ENCODE data around the gene RCCD1.
"Not testable (repeated sequence)": the region's sequence is repeated elsewhere in the genome, so short reads cannot be mapped to it uniquely, and the experiment has no call there.

Gene RCCD1

DNA sequence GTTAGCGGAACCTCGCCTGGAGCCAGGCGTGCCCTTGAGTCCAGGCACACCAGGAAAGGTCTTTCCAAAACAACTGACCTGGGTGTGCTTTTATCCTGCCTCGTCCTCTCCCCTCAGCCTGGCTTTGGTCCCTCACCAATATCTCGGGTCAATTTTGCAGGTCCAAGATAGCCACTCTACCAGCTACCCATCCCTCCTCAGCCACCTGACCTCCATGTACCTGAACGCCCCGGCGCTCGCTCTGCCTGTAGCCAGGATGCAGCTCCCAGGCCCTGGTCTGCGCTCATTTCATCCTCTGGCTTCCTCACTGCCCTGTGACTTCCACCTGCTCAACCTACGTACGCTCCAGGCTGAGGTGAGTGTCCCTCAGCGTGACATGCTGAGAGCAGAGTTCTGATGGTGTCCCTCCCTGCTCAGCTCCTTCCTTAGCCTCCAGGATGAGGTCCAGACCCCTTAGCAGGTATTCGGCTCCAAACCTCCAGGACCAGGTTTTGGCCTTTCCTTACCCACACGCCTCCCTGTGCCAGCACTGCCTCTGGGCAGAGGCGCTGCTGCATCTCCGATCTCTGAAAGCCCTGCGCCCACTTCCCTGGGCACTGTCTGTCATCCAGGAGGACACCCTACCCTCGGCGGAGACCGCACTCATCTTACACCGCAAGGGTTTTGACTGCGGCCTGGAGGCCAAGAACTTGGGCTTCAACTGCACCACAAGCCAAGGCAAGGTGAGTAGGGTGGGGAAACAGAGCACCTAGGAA is 36.5 kb upstream of the RCCD1 start:
- DNase-seq = no peak

DNA sequence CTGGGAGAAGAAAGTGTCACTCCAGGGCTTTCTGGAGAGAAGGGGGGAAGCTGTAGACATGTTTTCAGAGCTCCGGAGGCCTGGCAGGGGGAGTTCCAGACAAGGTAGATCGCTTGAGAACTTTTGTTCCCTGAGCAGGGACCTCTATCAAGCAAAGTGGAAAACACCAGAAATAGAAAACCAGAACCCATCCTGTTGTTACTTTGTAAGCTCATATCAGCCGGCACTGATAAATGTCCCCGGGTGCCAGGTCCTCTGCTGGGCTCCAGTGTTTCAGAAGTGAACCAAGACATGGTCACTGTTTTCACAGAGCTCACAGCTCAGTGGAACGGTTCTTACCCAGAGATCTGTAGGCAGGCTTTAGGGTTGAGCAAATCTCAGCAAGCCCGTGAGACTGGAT is 35.8 kb upstream of the RCCD1 start:
- no peak for DNase-seq

DNA sequence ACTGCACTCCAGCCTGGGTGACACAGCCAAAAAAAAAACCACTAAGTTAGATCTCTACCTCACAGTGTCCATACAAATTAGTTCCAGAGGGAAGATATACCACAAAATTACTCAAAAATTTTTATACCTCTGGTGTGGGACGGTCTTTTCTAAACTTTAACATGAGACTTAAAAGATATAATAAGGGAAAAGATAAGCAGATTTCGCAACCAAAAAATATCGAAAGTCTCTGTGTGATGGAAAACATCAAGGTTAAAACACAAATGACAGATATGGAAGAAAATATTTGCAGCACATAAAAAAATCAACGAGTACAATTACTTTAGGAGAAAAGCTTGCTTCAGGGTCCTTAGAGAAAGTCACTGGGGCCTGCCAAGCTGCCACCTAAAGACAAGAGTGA is 32.8 kb upstream of the RCCD1 start:
- DNase-seq = no peak

DNA sequence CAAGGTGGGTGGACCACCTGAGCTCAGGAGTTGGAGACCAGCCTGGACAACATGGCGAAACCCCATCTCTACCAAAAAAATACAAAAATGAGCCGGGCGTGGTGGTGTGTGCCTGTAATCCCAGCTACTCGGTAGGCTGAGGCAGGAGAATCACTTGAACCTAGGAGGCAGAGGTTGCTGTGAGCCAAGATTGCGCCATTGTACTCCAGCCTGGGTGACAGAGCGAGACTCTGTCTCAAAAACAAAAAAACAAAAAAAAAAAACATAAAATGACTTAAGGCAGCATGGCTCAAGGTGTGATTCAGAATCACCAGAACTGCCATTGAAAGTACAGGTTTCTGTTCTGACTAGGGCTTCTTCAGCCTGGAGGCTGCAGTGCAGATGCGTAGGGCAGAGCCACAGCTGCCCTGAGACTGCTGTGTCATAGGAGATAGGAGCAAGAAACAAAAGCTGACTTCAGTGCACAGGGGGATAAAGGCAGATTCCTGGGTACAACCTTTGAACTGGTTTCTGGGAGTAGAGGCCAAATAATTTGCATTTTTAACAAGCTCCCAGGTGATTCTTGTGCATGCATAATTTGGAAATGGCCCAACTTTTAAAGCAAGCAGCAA is 31.9 kb upstream of the RCCD1 start:
- DNase-seq = peak; percentile 40

DNA sequence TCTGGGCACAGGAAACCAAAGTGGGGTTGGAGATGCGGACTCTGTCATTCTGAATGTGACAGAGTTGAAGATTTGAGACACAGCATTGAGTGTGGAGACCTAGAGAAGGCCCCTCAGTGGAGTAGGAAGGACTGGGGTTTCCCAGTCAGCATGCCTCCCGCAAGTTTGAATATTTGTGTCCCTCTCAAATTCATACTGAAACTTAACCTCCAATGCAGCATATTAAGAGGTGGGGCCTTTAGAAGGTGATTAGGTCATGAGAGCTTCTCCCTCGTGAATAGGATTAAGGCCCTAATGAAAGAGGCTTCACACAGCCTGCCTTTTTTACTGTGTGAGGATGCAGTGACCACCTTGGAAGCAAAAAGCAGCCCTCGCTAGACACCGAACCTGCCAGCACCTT is 30.3 kb upstream of the RCCD1 start:
- DNase-seq = no peak

DNA sequence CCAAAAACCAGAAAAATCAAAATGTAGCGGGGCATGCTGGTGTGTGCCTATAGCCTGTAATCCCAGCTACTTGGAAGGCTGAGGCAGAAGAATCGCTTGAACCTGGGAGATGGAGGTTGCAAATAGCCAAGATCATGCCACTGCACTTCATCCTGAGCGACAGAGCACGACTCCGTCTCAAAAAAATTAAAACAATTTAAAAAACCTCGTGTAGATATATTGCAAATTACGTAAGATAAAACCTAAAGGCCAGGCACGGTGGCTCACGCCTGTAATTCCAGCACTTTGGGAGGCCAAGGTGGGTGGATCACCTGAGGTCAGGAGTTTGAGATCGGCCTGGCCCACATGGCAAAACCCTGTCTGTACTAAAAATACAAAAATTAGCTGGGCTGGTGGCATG is 27.9 kb upstream of the RCCD1 start:
- not testable (repeated sequence) for DNase-seq

DNA sequence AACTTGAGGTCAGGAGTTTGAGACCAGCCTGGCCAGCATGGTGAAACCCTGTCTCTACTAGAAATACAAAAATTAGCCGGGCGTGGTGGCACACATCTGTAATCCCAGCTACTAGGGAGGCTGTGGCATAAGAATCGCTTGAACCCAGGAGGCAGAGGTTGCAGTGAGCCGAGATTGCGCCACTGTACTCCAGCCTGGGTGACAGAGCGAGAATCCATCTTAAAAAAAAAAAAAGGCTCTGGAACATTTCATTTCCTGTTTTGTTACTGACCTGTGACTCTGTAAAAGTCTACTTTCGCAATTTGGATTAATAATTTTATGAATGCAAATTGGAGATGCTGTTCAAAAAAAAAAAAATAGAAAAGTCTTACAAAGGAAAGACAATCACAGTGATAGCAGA is 26.6 kb upstream of the RCCD1 start:
- not testable (repeated sequence) for DNase-seq

DNA sequence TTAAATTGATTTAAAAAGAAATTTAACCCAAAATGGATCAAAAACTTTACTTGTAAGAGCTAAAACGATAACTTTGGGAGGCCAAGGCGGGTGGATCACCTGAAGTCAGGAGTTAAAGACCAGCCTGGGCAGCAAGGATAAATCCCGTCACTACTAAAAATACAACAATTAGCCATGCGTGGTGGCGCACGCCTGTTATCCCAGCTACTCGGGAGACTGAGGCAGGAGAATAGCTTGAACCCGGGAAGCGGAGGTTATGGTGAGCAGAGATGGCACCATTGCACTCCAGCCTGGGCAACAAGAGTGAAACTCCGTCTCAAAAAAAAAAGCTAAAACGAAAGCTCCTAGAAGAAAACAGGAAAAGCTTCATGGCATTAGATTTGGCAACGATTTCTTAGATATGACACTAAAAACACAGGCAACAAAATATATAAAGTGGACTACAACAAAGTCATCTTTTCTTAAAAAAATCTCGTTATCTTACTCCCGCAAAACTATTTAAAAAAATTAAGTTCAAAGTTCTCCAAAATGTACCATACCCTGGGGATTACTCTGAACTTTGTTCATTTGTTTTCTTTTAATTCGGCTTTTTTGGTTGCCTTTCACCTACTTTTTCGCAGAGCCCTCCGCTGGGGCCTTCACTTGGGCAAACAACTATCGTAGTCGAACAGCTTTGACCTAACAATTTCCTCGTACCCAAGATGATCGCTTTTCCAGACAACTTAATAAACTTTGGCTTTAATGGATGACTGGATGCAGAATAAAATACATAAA is 25.3 kb upstream of the RCCD1 start:
- no peak for DNase-seq

DNA sequence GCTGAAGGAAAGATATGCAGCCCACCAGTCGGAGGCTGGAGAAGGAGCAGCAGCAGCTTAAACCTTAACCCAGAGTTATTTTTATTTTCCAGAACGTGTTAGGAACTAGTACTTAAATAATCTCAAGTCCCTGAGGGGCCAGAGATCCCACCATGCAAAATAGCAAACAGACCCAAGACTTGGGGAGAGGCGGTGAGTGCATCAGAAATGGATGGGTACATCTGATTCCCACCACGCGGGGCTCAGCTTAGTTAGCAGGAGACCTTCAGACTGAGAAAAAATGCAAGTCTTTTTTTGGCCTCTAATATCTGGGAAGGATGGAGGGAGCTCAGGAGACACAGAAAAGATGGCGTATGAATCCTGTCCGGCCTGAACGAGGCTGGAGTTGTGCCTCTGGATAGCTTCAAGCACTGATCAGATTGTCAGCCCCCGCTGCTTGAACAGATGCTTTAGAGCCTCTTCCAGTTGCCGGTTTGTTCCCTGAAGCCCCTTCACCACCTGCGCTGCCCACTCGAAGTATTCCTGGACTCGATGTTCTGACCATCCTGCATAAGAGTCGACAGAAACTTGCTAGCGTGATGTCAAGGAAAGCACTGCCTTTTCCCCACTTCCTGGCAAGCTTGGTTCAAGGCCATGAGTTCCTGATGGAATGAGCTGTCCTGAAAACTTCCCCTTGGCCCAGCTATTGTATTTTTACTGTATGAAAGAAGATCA is 23.7 kb upstream of the RCCD1 start:
- no peak for DNase-seq

DNA sequence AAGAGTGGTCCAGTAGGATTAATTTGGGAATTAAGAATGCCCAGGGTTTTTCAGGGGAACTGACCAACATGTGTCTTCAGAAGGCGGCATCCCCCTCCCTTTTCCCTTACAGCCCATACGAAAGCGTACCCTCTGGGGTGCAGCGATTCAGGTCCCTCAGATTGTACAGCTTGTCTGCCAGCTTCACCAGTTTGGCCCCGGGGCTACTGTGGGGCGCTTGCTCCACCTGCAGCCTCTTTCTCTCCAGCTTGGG is 23.2 kb upstream of the RCCD1 start:
- DNase-seq = no peak

DNA sequence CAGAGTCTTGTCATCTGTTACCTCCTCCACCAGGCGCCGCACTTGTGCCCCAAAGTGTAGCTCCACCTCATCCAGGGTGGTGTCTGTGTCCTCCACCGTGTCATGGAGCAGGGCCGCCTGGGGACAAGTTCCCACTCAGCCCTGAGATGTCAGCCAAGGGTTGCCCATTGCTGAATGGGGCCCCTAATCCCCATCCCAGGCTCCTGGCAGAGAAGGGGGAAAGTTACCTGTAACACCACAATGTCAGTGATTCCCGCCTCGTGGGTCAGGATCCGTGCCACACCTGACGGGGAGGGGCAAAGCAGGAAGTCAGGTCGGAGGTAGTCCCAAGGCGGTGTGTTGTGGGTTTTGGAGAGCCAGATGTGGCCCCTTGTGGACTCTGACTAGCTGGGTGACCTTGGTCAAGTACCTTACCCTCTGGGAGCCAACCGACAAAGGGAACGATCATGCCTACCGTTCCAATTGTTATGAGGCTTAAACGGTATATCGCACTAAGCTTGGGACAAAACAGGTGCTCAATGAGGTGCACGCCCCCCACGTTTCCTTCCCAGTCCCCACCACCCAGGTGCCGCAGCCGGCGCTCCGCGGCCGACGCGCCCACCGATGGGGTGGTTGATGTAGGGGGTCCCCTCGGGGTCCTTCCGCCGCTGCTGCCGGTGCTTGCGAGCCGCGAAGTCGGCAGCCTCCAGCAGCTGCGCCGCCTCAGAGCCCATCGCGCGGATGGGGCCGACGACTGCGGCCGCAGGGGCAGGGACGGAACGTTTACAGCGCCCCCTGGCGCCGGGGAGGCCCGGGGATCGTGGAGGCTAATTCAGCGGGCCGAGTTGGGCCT is 22.6 kb upstream of the RCCD1 start, which contains the start of gene HDDC3:
Gene HDDC3 (minus strand): TSS at position 722 of the 832 bp plus-strand sequence. CDS start 9 bp downstream, at position 713.
- DNase-seq = peak; percentile 92

DNA sequence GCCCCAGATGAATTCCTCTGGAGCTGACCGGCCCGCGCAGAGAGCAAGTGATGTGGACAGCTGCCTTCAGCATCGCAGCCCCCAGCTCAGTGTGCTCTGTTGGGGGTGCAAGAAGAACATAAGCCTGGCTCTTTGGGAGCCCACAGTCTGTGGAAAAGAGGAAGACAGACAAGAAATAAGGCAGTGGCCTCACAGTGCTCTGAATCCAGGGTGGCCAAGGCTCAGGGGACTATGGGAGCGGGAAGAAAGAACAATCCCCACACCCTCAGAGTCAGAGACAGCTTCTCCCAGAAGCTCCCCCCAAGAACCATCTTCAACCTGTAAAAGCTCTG is 22.1 kb upstream of the RCCD1 start:
- DNase-seq = no peak

DNA sequence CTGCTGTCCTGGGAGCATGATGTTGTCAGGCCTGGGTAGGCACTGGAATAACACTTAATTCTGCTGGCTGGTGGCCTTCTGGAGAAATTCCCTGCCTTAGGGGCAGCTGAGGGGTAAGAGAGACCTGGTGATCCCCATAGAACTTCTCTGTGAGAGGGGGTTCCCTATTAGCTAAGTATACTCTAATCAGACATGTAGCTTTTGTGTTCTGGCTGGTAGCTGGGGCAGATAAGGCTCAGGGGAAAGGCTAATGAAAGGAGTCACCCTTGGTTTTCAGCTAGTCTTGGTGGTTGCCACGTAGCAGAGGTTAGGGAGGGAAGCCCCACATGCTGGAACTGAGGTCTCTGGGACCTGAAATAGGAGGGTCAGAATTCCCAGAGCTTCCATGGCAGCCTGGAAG is 21.4 kb upstream of the RCCD1 start:
- DNase-seq = no peak

DNA sequence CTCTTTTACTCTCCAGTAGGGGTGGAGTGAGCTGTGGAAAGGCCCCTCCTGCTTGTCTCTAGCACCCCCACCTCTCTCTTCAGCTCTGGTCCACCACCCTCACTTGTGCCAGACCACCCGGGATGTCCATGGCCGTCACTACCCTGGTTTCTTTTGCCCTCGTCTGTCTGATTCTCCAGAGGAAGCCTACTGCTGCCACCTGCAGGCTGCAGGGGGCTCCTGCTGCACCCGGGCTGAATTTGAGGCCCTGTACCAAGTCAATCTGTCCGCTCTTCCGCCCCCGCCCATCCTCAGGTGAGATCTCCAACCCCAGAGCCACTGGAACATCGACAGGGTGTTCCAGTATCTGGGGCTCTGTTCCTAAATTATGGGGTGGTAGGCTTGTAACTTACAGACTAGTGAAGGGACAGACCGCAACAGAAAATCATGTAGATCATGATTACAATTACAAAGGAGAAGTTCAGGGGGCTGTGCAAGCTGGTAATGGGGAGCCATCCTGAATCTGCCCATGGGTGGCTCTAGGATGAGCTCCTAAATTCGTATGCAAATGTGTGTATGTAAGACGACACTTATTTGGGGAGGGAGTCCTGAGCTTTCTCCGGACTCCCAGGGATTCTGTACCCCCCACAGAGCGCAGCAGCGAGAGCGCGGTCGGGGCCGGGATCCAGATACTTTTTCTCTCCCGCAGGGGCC is 20.3 kb upstream of the RCCD1 start:
- DNase-seq = peak; percentile 90

DNA sequence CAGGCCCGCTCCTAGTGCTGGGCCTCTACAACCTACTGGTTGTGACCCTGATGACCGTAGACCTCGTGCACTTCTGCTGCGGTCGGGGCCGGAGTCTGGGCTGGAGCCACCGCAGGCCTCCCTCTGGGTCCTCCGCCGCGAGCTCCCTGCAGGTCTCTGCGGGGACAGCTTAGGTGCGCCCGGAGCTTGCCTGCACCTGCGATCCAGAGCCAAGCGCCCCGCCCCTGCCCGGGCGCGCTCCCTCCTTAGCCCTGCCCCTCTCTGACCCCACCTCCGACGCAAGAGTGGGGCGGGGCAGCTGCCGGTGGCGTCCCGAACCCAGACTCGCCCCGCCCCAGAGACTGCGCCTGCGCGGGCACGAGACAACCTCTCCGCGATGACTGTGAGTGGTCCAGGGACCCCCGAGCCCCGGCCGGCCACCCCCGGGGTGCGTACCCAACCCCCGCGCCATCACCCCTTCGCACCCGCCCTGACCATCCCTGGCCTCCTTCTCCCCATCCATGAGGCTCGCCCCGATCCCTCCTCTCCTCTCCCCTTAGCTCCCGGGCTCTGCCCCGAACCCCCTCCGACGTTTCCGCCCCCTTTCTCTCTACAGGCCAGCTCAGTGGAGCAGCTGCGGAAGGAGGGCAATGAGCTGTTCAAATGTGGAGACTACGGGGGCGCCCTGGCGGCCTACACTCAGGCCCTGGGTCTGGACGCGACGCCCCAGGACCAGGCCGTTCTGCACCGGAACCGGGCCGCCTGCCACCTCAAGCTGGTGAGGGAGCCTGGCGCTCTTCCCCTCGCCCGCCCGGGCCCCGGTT is 19.5 kb upstream of the RCCD1 start, which contains the start of gene UNC45A:
Gene UNC45A (plus strand): TSS at position 337 of the 803 bp plus-strand sequence. CDS start 40 bp downstream, at position 377.
- peak; percentile 96 for DNase-seq

DNA sequence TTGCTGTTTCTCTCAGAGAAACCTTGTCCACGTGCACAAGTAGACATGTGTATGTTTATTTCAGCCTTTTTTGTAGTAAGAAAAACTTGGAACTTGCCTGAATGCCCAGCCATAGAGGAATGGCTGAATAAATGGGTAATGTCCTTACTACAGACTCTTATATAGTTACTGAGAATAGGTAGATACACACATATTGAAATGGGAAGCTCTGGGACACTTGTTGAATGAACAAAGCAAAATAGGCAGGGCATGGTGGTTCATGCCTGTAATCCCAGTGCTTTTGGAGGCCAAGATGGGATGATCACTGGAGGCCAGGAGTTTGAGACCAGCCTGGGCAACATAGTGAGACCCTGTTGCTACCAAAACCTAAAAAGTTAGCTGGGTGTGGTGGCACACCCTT is 17.9 kb upstream of the RCCD1 start:
- DNase-seq = no peak

DNA sequence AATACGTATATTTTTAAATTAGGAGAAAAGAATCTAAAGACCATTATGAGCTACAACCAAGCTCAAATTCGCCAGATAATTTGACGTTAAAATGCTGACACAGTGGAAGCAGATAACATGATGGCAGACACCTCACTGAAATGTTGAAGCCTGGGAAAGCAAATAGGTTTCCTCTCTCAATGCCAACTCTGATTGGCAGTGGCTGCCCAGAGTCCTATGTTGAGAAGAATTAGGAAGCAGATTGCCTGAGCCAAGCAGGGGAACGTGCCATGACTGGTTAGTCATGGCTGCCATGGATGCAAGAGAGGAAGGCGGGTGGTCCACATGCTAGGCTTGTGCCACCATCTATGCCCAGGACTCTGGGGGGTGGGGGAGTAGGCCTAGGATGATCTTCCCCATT is 16.4 kb upstream of the RCCD1 start:
- DNase-seq = no peak

DNA sequence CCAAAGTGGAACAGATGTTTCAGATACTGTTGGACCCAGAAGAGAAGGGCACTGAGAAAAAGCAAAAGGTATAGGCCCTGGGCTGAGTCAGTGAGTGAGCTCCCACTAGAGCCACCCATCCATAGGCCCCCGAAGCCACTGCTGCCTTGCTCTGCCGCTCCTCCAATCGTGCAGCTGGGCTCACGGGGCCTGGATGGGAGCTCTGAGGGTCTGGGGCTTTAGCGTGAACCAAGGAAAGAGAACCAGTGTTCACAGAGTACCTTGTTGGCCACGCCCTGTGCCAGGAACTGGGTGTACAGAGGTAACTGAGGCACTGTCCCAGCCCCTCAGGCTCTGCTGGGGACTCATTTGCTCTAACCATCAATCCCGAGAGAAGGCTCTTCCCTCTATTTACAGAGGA is 14.9 kb upstream of the RCCD1 start:
- no peak for DNase-seq

DNA sequence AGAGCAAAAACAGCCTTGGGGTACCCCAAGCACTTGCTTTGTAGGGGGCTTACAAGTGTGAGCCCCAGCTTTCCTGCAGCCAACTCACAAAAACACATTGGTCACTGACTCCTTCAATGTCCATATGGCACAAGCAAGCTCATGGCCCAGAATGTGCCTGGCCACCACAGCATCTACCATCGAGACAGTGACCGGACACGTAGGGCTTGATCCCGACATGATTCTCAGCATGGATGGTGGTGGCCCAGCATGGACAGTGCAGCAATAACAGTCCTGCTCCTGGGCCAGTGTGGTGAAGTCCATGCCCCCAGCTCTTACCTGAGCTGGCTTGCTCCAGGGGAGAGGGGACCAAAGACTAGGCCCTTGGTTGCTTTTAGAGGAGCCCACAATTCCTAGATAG is 13.6 kb upstream of the RCCD1 start:
- DNase-seq = no peak

DNA sequence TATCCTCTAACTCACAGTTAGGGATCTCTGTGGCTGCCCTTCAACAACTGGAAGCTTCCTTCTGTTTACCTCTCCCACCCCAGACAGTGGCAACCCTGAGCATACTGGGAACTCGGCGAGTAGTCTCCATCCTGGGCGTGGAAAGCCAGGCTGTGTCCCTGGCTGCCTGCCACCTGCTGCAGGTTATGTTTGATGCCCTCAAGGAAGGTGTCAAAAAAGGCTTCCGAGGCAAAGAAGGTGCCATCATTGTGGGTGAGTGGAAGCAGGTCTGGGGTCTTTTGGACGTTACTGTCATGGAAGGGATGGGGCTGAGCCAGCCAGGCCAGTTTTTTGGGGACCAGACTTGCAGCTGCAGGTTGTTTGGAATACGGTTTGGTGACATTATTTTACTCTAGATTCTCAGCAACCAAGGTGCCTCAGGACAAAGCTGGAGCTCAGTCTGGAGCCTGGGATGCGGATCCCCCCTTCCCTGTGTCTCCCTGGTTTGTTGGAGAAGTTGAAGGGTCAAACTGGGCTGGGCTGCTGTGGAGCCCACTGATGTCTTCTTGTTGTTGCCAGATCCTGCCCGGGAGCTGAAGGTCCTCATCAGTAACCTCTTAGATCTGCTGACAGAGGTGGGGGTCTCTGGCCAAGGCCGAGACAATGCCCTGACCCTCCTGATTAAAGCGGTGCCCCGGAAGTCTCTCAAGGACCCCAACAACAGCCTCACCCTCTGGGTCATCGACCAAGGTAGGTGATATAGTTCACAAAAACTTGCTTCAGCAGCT is 12.1 kb upstream of the RCCD1 start:
- no peak for DNase-seq

Data from activated naive CD4-positive, alpha-beta T cell treated with Interleukin-2 at 50 U/mL for 16 hours (primary cell).